Bronchial epithelial cell (primary cell): ENCODE measurements around the gene SLC7A6OS. TPM values are rescaled to one million over a fixed set of nuclear protein-coding genes. Genes with fewer than 3 reads are reported as not detected.

ENCODE experiments used
- DNase-seq: peaks from one replicate; pipeline ENCODE4 v3.0.0-alpha.2; 2010; ENCODE audit warnings: low read depth
- FAIRE-seq: peaks from 2 replicates; lab custom pipeline; 2011; peaks lifted over from hg19 to GRCh38; lab: Jason Lieb, UNC
- H3K27me3 ChIP-seq: 2 replicates; pipeline ENCODE4 v1.5.1; 2011; ENCODE audit warnings: low read length; ENCODE audit not compliant: control insufficient read depth, insufficient read depth
- H3K36me3 ChIP-seq: 2 replicates; pipeline ENCODE4 v1.5.1; 2011; ENCODE audit warnings: low read length; ENCODE audit not compliant: control insufficient read depth, insufficient read depth
- H3K4me3 ChIP-seq: 2 replicates; pipeline ENCODE4 v1.5.1; 2011; ENCODE audit warnings: mild to moderate bottlenecking, low read depth, low read length, control low read depth
- total RNA-seq: library from RNA; depleted of rRNA; stranded (reverse); fragments of >200 nt; gene quantifications from 2 replicates; pipeline ENCODE4 v1.2.1, GENCODE V29; 2014
- TF ChIP-seq, protein P1 (sequence below): IDR thresholded peaks from 2 replicates; pipeline ENCODE4 v1.5.1; 2011; ENCODE audit warnings: mild to moderate bottlenecking, moderate library complexity, low read length, control low read depth, inconsistent platforms; ENCODE audit not compliant: insufficient read depth, severe bottlenecking

Gene SLC7A6OS
- total RNA-seq, 1 donor from 2014 or later: 17.4 TPM

DNA sequence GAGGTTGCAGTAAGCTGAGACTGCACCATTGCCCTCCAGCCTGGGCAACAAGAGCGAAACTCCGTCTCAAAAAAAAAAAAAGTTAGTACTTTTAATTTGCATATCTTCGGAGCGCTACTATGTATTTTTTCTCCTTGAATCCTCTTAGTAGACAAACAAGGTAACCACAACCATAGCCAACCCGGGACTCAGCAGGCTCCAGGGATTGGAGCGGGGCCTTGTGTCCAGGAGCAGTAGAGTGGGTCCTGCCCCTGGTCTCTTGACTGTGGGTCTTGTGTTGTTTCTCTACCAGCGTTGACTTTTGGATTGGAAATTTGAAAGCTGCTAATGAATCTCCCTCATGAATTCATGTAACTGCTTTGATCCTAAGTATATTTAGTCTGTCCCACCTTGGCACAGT is 32.4 kb upstream of the SLC7A6OS start:
- Histone ChIP-seq H3K36me3 (peaks cover 19% of the 10 kb centered on the region), H3K27me3 (no peaks in the 10 kb centered on the region), H3K4me3 (no peak overlapping the region)
- no peak for DNase-seq
- TF ChIP-seq, protein P1, sequence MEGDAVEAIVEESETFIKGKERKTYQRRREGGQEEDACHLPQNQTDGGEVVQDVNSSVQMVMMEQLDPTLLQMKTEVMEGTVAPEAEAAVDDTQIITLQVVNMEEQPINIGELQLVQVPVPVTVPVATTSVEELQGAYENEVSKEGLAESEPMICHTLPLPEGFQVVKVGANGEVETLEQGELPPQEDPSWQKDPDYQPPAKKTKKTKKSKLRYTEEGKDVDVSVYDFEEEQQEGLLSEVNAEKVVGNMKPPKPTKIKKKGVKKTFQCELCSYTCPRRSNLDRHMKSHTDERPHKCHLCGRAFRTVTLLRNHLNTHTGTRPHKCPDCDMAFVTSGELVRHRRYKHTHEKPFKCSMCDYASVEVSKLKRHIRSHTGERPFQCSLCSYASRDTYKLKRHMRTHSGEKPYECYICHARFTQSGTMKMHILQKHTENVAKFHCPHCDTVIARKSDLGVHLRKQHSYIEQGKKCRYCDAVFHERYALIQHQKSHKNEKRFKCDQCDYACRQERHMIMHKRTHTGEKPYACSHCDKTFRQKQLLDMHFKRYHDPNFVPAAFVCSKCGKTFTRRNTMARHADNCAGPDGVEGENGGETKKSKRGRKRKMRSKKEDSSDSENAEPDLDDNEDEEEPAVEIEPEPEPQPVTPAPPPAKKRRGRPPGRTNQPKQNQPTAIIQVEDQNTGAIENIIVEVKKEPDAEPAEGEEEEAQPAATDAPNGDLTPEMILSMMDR: no peak
- no peak for FAIRE-seq

DNA sequence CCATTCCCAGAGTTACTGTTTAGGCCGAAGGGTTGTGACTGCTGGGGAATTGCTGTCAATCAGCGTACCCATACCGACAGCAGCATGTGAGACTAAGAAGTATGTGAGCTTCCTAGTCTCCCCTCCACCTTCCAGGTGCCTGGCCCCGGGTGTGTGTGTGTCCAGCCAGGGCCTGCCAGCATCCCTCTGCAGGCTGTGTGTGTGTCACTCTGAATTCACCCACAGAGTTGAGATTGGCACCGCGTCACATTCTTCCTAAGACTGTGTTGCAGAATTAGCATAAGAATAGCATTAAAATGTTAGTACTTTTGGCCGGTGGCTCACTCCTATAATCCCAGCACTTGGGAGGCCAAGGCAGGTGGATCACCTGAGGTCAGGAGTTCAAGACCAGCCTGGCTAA is 31.9 kb upstream of the SLC7A6OS start:
- H3K27me3 ChIP-seq: no peaks in the 10 kb centered on the region
- H3K4me3 ChIP-seq: no peak overlapping the region
- DNase-seq (no peak), FAIRE-seq (no peak)
- TF ChIP-seq, protein P1: no peak
- H3K36me3 ChIP-seq: peaks cover 21% of the 10 kb centered on the region

DNA sequence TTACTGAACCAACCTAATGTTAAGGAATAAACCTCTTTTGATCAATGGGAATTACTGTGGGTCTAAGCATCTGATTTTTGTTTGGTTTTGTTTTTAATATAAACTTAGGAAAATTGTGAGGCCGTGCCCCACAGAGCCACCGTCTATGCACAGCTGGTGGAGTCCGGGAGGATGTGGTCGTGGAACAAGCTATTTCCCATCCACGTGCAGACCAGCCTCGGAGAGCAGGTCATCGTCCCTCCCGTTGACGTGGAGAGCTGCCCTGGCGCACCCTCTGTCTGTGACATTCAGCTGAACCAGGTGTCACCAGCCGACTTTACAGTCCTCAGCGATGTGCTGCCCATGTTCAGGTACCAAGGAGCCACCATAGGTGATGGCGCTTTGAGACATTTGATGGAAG is 28.5 kb upstream of the SLC7A6OS start:
- Histone ChIP-seq H3K4me3 (no peak overlapping the region), H3K27me3 (no peaks in the 10 kb centered on the region), H3K36me3 (peaks cover 14% of the 10 kb centered on the region)
- TF ChIP-seq, protein P1: no peak
- DNase-seq (no peak), FAIRE-seq (no peak)

DNA sequence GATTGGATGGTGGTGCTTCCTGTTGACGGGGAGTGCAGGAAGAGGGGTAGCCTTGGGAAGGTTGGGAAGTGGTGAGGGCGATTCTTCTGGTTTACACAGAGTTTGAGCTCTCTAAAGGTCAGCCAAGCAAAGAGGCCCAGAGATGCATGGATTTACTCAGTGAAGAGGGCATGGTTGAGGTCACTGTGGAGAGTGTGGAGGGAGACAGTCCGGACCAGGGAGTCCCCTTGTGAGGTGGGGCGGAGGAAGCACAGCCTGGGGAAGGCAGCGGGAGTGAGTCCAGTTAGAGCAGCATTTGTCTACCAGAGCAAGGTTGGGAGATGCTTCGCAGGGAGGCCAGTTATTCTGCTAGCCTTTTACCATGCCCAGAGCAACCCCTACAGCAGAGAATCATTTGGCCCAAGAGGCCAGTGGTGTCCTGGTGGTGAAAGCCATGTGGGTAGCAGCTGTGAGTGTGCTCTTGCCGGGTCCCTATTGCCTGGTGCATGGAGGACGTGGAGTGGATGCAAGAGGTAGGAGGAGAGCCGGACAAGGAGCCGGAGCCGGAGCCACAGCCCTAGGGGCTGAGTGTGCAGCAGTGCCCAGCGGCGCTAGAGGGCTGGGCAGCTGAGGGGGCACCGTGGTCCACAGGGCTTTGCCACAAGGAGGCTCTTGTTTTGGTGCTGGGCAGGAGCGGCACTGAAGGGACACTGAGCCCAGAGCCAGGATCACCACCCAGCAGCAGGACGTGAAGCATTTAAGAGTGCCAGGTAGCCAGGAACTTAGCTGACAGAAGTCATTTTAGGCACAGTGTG is 27.8 kb upstream of the SLC7A6OS start:
- FAIRE-seq (no peak), DNase-seq (no peak)
- H3K27me3 ChIP-seq: no peaks in the 10 kb centered on the region
- no peak overlapping the region for H3K4me3 ChIP-seq
- peaks cover 12% of the 10 kb centered on the region for H3K36me3 ChIP-seq
- TF ChIP-seq, protein P1: no peak

DNA sequence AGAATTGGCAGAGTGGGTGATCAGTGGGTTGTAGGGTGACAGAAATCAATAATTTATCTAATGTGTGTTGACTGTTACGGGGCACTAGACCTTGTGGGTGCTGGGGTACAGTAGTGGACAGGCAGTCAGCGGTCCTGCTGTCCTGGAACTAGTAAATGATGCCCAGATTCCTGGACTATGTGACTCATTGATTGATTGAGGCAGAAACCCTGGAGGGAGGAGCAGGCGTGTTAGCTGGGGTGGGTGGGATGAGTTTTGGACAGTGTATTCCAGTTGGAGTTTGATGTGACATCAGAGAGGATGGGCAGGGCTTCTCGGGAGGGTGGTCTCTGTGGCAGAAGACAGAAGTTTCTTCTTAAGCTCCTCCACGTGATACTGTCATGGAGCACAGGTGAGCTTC is 24.4 kb upstream of the SLC7A6OS start:
- no peak overlapping the region for H3K4me3 ChIP-seq
- DNase-seq (peak; percentile 22), FAIRE-seq (no peak)
- TF ChIP-seq, protein P1: no peak
- no peaks in the 10 kb centered on the region for H3K27me3 ChIP-seq
- peaks cover 9% of the 10 kb centered on the region for H3K36me3 ChIP-seq
